OCI-M2 (cell line): Measurements from ENCODE around the gene COMMD7.
A peak's percentile ranks its signal among the peaks of the same experiment; 100 is the strongest.
"Not testable (repeated sequence)": the region's sequence is repeated elsewhere in the genome, so short reads cannot be mapped to it uniquely, and the experiment has no call there.

Source experiments
- DNase-seq: peaks from one replicate; lab custom pipeline; 2025; ENCODE audit not compliant: unreplicated experiment; lab: John Stamatoyannopoulos, UW

COMMD7 gene

DNA sequence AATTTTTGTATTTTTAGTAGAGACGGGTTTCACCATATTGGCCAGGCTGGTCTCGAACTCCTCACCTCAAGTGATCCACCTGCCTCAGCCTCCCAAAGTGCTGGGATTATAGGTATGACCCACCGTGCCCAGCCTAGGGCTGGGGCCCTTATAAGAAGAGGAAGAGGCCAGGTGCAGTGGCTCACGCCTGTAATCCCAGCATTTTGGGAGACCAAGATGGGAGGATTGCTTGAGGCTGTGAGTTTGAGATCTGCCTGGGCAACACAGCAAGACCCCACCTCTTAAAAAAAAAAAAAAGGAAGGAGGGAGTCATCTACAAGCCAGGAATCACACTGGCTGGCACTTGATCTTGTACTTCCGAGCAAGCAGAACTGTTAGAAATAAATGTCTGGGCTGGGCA lies 13.9 kb downstream of the COMMD7 start:
- DNase-seq = not testable (repeated sequence)

DNA sequence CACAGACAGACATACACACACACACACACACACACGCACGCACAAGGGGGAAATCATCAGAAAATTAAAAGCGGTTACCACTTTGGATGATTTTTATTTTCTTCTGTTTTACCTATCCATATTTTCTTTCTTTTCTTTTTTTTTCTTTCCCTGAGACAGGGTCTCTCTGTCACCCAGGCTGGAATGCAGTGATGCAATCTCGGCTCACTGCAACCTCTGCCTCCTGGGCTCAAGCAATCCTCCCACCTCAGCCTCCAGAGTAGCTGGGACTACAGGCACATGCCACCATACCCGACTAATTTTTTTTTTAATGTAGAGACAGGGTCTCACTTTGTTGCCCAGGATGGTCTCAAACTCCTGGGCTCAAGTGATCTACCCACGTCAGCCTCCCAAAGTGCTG lies 14.8 kb downstream of the COMMD7 start:
- DNase-seq = not testable (repeated sequence)

DNA sequence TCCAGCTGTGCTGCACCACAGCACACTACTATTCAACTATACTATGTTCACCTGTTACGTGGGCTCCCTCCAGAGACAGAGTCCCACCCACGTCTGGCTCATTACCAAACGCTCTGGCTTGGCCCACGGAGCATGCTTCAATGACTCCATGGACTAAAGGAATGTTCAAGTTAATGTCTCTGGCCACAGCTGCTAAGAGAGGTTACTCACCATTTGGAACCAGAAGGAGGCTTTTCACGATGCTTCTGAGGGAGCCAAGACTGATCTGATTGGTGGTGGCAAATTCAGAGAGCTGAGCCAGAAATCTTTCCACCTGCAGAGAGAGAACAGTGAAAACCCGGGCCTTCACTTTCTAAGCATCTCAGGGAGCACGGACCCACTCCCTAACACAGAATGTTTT lies 15.6 kb downstream of the COMMD7 start:
- DNase-seq = no peak

DNA sequence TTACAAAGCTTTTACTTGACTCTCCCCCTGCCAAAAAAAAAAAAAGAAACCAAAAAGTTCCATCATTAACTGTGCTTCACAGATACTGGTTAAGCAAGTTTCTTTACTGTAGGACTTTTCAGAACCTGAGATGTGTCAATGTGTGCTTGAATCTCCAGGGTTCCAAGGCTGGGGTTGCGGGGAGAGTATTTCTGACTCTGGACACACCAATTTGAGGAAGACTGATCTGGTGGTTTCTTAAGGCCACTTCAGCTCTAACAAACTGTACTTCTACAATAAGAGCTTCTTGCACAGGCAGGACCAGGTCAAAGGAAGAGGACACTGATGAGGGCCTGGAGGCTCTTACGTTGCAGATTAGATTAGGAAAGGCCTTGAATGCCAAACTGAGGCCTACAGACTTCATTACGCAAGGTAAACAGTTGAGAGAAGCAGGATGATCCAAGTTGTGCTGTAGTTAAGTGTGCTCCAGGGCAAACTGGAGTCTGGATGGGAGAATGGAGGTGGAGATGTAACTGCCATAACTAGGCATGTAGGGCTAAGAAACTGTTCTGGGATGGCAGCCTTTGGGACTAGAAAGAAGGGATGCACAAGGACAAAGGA lies 24.4 kb downstream of the COMMD7 start:
- no peak for DNase-seq

DNA sequence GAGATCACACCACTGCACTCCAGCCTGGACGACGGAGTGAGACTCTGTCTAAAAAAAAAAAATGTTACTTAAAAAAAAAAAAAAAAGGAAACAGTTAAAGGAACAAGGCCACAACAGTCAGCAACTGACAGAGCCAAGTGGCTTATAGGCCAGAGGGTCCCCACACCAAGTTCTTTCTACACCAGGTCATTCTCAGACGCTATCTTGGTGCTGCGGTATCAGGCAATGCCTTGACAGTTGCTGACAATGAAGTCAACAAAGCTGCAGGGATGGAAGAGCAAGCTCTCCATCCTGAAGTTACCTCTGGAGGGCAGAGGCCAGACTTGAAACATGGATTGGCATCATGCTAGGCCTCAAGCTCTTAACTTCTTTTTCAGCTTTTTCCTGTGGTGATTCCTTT lies 31.9 kb downstream of the COMMD7 start:
- DNase-seq = no peak

DNA sequence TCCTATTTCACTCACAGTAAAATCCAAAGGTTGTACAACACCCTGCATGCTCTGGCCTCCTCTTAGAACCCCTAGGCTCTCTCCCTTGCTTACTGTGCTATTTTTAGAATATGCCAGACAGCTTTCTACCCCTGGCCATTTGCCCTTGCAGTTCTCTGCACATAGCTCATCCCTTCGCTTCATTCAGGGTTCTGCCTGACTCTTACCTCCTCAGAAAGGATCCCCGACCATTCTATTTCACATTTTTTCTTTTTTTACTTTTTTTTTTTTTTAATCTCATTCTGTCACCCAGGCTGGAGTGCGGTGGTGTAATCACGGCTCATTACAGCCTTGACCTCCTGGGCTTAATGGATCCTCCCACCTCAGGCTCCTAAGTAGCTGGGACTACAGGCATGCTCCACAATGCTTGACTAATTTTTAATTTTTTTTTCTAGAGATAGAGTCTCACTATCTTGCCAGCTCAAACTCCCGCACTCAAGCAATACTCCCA lies 33.6 kb downstream of the COMMD7 start:
- DNase-seq = no peak

DNA sequence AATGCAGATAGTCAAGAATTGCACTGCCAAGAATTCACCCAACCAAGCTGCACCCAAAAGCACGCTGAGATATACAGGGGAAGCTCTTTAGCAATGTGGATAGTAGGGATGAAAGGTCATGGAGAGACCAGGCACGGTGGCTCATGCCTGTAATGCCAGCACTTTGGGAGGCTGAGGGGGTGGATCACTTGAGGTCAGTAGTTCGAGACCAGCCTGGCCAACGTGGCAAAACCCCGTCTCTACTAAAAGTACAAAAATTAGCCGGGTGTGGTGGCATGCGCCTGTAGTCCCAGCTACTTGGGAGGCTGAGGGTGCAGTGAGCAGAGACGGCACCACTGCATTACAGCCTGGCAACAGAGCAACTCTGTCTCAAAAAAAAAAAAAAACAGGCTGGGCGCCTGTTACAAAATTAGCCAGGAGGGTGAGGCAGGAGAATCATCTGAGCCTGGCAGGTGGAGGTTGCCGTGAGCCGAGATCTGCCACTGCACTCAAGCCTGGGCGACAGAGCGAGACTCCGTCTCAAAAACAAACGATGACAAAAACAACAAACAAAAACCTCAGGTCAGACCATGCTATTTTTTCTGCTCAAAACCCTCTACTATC lies 34.1 kb downstream of the COMMD7 start:
- not testable (repeated sequence) for DNase-seq

DNA sequence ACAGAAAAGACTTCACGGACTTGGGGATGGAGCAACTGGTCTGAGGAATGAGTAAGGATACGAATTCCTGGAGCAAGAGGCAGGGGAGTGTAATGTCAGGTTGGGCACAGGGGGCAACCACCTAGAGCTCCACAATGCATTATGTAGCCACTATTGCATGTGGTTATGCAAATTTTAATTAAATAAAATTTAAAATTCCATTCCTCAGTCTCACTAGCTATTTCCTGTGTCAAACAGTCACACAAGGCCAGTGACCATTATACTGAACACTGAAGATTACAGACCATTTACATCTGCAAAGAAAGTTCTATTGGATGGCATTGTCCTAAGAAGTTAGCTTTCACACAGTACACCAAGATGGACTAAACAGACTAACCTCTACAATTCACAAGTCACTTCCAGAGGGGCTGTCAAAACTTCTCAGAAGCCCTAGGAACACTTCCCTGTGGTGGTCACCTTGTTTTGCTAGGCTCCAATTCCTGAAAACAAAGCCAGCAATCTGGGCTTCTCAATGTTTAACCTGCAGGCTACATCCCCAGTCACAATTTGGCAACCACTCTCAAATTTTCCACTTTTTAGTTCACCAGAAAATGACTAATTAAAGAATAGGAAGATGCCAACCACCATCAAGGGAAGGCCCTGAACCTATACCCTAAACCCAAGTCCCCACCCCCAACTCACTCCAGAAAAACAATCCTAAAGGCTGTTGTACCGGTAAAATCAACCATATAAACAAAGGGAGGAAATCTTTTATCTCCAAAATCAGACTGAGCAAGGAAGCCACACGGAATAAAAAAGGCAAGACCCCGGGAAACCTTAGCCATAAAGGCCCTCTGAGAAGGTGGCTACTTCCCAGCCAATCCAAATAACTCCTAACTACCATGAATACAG lies 35.3 kb downstream of the COMMD7 start:
- no peak for DNase-seq

DNA sequence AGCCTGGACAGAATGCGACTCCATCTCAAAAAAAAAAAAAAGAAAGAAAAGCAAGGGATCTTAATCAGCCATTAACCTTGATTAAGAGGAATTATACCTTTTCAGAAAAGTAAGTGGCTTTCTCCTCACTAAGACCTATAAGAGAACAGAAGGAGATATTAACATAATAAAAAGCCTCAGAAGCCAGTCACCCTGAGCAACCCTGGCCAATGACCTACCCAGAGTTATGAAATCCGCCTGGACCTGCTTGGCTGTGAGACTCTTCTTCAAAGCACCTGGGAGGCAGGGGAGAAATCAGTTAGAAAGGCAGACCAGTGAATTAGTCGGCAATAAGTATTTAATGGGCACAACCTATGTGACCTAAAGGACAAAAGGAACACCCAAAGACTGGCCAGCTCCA lies 36.8 kb downstream of the COMMD7 start:
- no peak for DNase-seq

DNA sequence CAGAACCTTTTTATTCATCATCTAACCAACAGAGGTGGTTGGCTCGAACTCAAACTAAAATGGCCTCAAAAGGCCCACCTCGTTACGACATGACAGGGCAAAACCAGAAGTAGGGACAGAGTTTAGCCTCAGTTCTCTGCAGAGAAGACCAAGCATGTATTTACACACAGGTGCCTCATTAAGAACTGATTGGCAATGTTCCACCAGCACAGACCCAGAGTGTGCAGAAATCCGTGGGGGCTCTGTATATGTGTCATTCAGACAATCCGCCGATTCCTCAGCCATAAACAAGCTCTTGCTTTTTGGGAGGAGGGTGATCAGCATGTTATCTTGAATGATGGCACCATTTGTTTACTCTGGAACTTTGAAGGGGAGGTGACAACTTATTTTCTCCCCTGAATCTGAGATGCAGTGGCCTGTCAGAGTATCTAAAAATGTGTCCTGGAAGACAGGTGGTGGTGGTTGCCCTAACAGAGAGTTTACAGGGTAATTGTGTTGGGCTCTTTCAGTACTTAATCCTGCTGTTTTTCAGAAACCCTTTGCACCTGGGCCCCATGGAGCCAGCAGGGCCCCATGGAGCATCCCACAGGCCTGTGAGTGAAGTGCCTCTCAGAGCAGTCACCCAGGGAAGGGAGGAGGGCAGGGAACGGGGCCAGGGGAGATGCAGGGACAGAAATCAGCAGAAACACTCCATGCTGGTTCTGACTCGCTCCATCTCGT lies 40.4 kb downstream of the COMMD7 start:
- DNase-seq = no peak

DNA sequence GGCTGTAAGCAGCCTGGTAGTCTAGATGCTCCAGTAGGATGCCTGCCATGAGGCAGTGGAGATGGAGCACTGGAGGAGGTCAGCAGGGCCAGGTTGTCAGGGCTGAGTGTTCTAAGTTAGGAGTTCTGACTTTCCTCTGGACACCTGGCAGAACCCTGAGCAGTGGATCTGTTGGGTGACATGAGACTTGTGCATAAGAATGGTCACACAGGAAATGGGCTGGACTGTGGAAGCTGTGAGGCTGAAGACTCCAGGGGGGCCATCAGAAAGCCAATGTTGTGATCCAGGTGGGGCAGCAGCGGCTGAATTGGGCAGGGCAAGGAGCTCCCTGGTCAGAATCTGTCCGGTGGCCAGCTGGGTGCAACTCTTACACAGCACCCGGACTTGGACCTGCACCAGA lies 45.7 kb downstream of the COMMD7 start:
- no peak for DNase-seq

DNA sequence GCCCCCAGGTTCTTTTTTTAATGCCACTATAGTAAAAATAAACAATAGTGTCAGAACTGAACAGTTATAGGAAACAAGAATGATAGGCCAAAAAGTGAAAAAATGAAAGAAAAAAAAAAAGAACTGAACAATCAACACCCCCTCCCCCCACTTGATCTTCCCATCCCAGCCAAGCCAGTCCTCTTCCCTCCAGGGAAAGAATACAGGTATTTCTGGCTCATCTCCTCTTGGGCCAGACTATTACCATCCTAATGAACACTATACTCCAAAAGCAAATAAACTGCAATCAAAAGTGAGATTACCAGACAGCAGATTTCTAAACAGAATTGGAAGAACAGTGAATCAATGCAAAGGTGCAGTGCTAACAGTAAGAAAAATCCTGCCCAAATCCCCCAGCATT lies 48.2 kb downstream of the COMMD7 start:
- DNase-seq = no peak

DNA sequence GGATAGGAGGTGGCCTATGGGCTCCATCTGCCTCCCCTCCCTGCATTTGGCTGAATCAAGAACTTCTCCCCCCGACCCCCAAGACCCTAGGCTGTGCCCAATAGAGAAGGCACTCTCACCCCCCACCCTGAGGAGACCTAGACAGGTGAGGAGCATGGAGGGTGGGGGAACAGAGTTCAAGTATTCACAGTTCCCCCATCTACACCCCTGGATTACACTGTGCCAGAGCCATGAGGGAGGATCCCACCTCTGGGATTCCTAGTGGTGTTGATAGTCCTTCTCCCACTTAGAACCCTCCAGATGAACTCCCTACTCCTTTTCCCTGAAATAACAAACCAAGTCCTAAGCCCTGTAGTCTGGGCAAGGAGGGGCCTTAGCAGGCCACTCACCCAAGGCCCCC lies 54.3 kb downstream of the COMMD7 start:
- not testable (repeated sequence) for DNase-seq

DNA sequence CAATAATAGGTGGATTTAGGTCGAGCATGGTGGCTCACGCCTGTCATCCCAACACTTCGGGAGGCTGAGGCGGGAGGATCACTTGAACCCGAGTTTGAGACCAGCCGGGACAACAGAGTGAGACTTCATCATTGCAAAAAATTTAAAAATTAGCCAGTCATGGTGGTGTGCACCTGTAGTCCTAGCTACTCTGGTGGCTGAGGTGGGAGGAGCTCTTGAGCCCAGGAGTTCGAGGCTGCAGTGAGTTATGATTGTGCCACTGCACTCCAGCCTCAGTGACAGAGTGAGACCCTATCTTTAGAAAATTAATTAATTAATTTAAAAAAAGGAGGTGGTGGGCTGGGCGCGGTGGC lies 56.1 kb downstream of the COMMD7 start:
- no peak for DNase-seq

DNA sequence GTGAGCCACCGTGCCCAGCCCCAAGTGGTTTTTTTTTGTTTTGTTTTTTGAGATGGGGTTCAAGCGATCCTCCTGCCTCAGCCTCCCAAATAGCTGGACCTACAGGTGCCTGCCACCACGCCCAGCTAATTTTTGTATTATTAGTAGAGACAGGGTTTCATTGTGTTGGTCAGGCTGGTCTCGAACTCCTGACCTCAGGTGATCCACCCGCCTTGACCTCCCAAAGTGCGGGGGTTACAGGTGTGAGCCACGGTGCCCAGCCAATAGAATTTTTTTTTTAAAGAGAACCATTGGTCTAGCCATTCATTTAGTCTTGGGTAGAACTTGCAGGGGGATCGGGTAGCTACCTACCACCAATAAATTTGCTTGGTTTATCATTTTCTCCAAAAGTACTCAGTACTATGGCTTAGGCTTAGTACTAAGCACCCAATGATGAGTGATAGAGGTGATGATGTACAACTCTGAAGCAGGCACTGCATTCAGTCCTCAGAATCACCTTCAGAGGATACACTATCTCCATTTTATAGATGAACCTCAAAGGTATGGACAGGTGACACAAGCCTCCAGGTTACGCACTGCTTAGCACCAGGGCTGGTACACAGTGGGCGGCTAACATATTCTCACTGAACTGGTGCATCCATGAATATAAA lies 56.6 kb downstream of the COMMD7 start:
- no peak for DNase-seq

DNA sequence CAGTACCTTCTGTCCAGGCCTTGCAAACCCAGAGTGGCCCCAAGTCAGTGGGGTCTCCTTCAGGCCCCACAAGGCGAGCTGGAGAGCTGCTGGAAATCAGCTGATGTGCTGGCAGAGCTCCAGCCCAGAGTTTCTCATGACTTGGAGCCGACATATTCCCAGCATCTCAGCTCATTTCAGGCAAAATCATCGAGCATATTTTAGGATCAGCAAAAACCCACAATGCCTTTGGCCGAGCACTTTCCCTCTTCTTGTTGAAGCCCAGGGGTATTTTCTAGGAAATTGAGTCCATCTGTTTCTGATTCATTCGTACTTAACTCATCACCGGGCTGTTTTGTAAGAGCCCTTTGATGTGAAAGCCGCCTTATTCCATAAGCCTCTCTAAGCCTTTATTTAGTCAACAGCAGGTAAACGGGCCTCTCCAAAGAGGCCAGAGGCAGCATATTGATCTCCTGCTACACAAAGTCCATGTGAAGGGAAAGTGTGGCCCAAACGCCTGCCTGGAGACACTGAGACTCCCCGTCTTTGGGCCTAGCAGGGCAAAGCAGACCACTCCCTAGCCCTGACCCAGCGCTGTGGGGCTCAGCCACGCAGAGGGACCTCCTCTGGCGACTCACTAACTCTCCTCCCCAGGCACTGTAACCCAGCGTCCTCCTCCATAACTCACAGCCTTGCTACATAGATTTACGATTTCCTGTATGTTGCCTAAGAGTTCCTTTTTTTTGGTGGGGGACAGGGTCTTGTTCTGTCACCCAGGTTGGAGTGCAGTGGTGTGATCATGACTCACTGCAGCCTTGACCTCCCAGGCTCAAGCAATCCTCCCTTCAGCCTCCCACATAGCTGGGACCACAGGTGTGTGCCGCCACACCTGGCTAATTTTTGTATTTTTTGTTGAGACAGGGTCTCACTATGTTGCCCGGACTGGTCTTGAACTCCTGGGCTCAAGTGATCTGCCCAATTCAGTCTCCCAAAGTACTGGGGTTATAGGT lies 57.4 kb downstream of the COMMD7 start:
- no peak for DNase-seq

DNA sequence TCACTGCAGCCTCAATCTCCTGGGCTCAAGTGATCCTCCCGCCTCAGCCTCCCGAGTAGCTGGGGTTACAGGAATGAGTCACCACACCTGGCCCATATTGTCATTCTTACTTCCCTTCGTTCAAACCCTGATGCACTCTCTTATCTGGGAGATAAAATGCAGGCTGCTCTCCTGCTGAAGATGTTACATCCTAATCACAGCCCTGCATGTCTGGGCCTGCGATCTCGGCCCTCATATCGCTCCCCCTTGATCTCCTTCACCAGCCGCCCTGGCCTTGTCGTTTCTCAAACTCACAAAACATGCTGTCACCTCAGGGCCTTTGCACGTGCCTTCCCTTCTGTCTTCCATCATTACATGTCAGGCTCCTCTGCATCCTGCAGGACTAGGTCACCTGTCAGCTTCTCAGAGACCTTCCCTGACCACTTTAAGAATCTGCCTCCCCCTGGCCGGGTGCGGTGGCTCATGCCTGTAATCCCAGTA lies 60.7 kb downstream of the COMMD7 start:
- no peak for DNase-seq

DNA sequence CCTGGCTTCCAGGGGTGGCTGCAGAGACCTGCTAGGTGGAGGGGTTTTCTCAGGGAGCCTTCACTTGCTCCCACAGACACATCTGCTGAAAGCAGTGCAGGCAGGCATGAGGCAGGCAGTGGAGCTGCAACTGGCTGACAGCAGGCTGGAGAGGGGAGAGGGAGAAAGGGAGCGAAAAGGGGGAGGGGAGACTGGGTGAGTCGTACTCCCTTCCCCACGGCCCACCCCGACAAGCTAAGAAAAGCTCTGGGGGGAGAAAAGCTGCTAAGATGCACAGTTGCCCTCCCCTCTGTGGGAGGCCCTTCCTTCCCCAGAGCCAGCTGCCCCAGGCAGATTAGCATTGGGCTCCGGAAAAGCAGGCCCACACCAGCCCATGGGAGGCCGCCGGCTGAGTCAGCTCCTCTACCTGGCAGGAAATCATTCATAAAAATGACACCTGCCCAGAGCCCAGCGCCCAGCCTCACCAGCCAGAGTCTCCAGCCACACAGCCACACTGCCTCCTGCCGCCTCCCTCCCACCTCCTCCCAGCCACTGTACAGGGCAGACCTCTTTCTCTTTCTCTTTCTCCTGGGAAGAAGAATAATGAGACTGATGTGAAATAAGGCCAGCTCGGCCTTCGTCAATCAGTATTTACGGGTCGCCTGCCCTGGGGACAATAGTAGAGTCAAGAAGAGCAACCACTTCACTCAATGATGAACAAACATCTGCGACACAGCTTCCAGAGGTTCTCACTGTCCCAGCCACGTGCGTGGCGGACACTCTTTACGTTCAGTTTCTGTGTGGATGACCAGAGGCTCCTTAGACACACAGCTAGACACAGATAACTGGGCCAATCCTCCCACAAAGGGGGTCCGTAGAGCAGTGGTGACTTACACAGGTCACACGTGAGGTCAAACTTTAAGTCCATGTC lies 61.8 kb downstream of the COMMD7 start:
- peak; percentile 92 for DNase-seq
